ENCODE measurements around the gene SCG2. TPM values are rescaled to one million over a fixed set of nuclear protein-coding genes. Genes with fewer than 3 reads are reported as not detected.
A peak's percentile ranks its signal among the peaks of the same experiment; 100 is the strongest.

Gene SCG2
- total and polyA plus RNA-seq, 4 donors, result 0.45 to 3.5 (median 1.1) TPM

- DNase-seq (no peak), ATAC-seq (ENCODE audit: insufficient read depth, low FRiP score) (no peak)
- Histone ChIP-seq H3K9ac (ENCODE audit: insufficient read depth in 1 of 2, low read length in 2 of 2) (no peak overlapping the region), H3K9me3 (ENCODE audit: control insufficient read depth in 4 of 4, insufficient read depth in 3 of 4, low read length in 3 of 4) (no peaks in the 10 kb centered on the region), H3K36me3 (ENCODE audit: control insufficient read depth in 4 of 4, insufficient read depth in 4 of 4, low read length in 4 of 4) (no peaks in the 10 kb centered on the region), H3K27ac (ENCODE audit: low read depth in 1 of 2, low read length in 1 of 2) (no peak overlapping the region), H3K27me3 (ENCODE audit: control insufficient read depth in 3 of 3, insufficient read depth in 3 of 3, low read length in 2 of 3) (peaks cover 0 to 2% (median 0%) of the 10 kb centered on the region in 3 donors), H3K4me3 (no peak overlapping the region), H3K4me1 (ENCODE audit: control insufficient read depth in 5 of 5, insufficient read depth in 5 of 5, low read length in 5 of 5) (no peaks in the 10 kb centered on the region)
- WGBS, 2 donors, result 32 to 62% methylated on average over 1 of the region's 1 CpG
- TF ChIP-seq, protein P1, sequence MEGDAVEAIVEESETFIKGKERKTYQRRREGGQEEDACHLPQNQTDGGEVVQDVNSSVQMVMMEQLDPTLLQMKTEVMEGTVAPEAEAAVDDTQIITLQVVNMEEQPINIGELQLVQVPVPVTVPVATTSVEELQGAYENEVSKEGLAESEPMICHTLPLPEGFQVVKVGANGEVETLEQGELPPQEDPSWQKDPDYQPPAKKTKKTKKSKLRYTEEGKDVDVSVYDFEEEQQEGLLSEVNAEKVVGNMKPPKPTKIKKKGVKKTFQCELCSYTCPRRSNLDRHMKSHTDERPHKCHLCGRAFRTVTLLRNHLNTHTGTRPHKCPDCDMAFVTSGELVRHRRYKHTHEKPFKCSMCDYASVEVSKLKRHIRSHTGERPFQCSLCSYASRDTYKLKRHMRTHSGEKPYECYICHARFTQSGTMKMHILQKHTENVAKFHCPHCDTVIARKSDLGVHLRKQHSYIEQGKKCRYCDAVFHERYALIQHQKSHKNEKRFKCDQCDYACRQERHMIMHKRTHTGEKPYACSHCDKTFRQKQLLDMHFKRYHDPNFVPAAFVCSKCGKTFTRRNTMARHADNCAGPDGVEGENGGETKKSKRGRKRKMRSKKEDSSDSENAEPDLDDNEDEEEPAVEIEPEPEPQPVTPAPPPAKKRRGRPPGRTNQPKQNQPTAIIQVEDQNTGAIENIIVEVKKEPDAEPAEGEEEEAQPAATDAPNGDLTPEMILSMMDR (IDR thresholded peaks at IDR 0.05; ENCODE audit: control extremely low read depth, extremely low read depth), result no peak
Observed at GRCh38 chr2:223566396-223566795, 35.8 kb downstream of the SCG2 start.

GRCh38 chr2:223563462-223563861 lies 38.7 kb downstream of the SCG2 start:
- DNase-seq (peak in 1 of 3 donors; percentile 4), ATAC-seq (ENCODE audit: insufficient read depth, low FRiP score) (no peak)
- H3K27ac ChIP-seq (ENCODE audit: low read depth in 1 of 2, low read length in 1 of 2), result no peak overlapping the region
- no peaks in the 10 kb centered on the region for H3K9me3 ChIP-seq (ENCODE audit: control insufficient read depth in 4 of 4, insufficient read depth in 3 of 4, low read length in 3 of 4)
- TF ChIP-seq, protein P1 (IDR thresholded peaks at IDR 0.05; ENCODE audit: control extremely low read depth, extremely low read depth), result no peak
- no peak overlapping the region for H3K4me3 ChIP-seq
- H3K4me1 ChIP-seq (ENCODE audit: control insufficient read depth in 5 of 5, insufficient read depth in 5 of 5, low read length in 5 of 5), result no peaks in the 10 kb centered on the region
- no peaks in the 10 kb centered on the region for H3K36me3 ChIP-seq (ENCODE audit: control insufficient read depth in 4 of 4, insufficient read depth in 4 of 4, low read length in 4 of 4)
- no peak overlapping the region for H3K9ac ChIP-seq (ENCODE audit: insufficient read depth in 1 of 2, low read length in 2 of 2)
- H3K27me3 ChIP-seq (ENCODE audit: control insufficient read depth in 3 of 3, insufficient read depth in 3 of 3, low read length in 2 of 3), result peaks cover 0 to 2% (median 0%) of the 10 kb centered on the region in 3 donors

DNA sequence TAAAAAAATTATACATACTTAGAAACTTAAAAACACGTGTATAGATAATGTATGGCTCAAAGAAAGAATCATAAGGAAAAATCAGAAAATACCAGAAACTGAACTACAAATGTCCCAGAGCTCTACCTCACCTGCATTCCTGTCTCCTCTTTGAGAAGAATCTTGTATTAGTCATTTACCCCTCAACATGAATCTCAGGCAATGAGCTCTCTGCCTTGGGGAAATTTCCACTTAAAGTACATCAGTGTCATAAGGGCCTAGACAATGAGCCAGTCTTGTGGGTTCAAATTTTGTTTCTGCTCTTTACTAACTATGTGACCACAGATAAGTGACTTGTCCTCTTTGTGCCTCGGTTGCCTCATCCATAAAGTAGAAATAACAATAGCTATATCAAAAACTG lies 40.1 kb downstream of the SCG2 start:
- Histone ChIP-seq H3K27me3 (ENCODE audit: control insufficient read depth in 3 of 3, insufficient read depth in 3 of 3, low read length in 2 of 3) (no peaks in the 10 kb centered on the region), H3K36me3 (ENCODE audit: control insufficient read depth in 4 of 4, insufficient read depth in 4 of 4, low read length in 4 of 4) (no peaks in the 10 kb centered on the region), H3K9ac (ENCODE audit: insufficient read depth in 1 of 2, low read length in 2 of 2) (no peak overlapping the region), H3K4me3 (no peak overlapping the region), H3K9me3 (ENCODE audit: control insufficient read depth in 4 of 4, insufficient read depth in 3 of 4, low read length in 3 of 4) (no peaks in the 10 kb centered on the region), H3K4me1 (ENCODE audit: control insufficient read depth in 5 of 5, insufficient read depth in 5 of 5, low read length in 5 of 5) (no peaks in the 10 kb centered on the region), H3K27ac (ENCODE audit: low read depth in 1 of 2, low read length in 1 of 2) (no peak overlapping the region)
- DNase-seq, result no peak
- WGBS, 2 donors, result 80 to 88% methylated on average over 2 of the region's 2 CpGs
- ATAC-seq (ENCODE audit: insufficient read depth, low FRiP score), result no peak
- TF ChIP-seq, protein P1 (IDR thresholded peaks at IDR 0.05; ENCODE audit: control extremely low read depth, extremely low read depth), result no peak

- WGBS, 2 donors, result 83 to 89% methylated on average over 7 of the region's 7 CpGs
- Histone ChIP-seq H3K4me3 (no peak overlapping the region), H3K36me3 (ENCODE audit: control insufficient read depth in 4 of 4, insufficient read depth in 4 of 4, low read length in 4 of 4) (no peaks in the 10 kb centered on the region), H3K9me3 (ENCODE audit: control insufficient read depth in 4 of 4, insufficient read depth in 3 of 4, low read length in 3 of 4) (no peaks in the 10 kb centered on the region), H3K27me3 (ENCODE audit: control insufficient read depth in 3 of 3, insufficient read depth in 3 of 3, low read length in 2 of 3) (no peaks in the 10 kb centered on the region), H3K4me1 (ENCODE audit: control insufficient read depth in 5 of 5, insufficient read depth in 5 of 5, low read length in 5 of 5) (no peaks in the 10 kb centered on the region), H3K27ac (ENCODE audit: low read depth in 1 of 2, low read length in 1 of 2) (no peak overlapping the region), H3K9ac (ENCODE audit: insufficient read depth in 1 of 2, low read length in 2 of 2) (no peak overlapping the region)
- ATAC-seq (ENCODE audit: insufficient read depth, low FRiP score), result no peak
- DNase-seq, result no peak
- TF ChIP-seq, protein P1 (IDR thresholded peaks at IDR 0.05; ENCODE audit: control extremely low read depth, extremely low read depth), result no peak
Observed at GRCh38 chr2:223560749-223561435, 41.3 kb downstream of the SCG2 start.
